PC-3 (cell line): ENCODE results near the gene ACADSB. TPM values are rescaled to one million over a fixed set of nuclear protein-coding genes. Genes with fewer than 3 reads are reported as not detected.

Source experiments
- ATAC-seq: fragments of 200-7000 bp; cut with Tn5 transposase; 2 replicates; pipeline ENCODE4 v1.9.1; 2020; ENCODE audit warnings: mild to moderate bottlenecking, moderate library complexity
- BruUV-seq: library from RNA; stranded (reverse); fragments of 400-500 nt; replicated peaks from 2 replicates; lab custom pipeline; 2021; lab: Mats Ljungman, UMichigan
- CTCF ChIA-PET: fragments of 300-600 bp; sonication (Branson Sonifier 250); formaldehyde crosslinking; loops from one replicate; lab custom pipeline; 2022; ENCODE audit warnings: antibody characterized with exemption; lab: Charles Lee
- POLR2A ChIA-PET: fragments of 300-600 bp; sonication (Branson Sonifier 250); formaldehyde crosslinking; loops from one replicate; lab custom pipeline; 2022; ENCODE audit warnings: antibody characterized with exemption; ENCODE audit not compliant: unreplicated experiment; lab: Charles Lee
- DNase-seq: peaks from one replicate; pipeline ENCODE4 v3.0.0-alpha.2; 2015
- H2AFZ ChIP-seq: fragments of 300-600 bp; sonication (generic); 2 replicates; pipeline ENCODE4 v1.6.0; 2016; ENCODE audit warnings: antibody characterized with exemption, low read length
- H3F3A ChIP-seq: fragments of 300-600 bp; sonication (generic); one replicate; pipeline ENCODE4 v1.6.0; 2017; ENCODE audit warnings: antibody characterized with exemption, low read length, control low read depth, mild to moderate bottlenecking; ENCODE audit not compliant: unreplicated experiment
- H3K27ac ChIP-seq: fragments of 300-600 bp; sonication (generic); 2 replicates; pipeline ENCODE4 v1.5.1; 2016; ENCODE audit warnings: mild to moderate bottlenecking, low read length
- H3K27me3 ChIP-seq: fragments of 300-600 bp; sonication (generic); 2 replicates; pipeline ENCODE4 v1.6.1; 2016; ENCODE audit warnings: low read length, mixed read lengths
- H3K36me3 ChIP-seq: fragments of 300-600 bp; sonication (generic); 2 replicates; pipeline ENCODE4 v1.6.1; 2016; ENCODE audit warnings: low read depth, mixed run types, low read length, mixed read lengths
- H3K4me1 ChIP-seq: fragments of 300-600 bp; sonication (generic); 2 replicates; pipeline ENCODE4 v1.5.1; 2016; ENCODE audit warnings: low read length; ENCODE audit not compliant: insufficient read depth
- H3K4me2 ChIP-seq: fragments of 300-600 bp; sonication (generic); 2 replicates; pipeline ENCODE4 v1.6.0; 2016; ENCODE audit warnings: low read length
- H3K4me3 ChIP-seq: fragments of 300-600 bp; sonication (generic); 2 replicates; pipeline ENCODE4 v1.5.1; 2016; ENCODE audit warnings: mild to moderate bottlenecking, low read length, mixed read lengths
- H3K79me2 ChIP-seq: fragments of 300-600 bp; sonication (generic); 2 replicates; pipeline ENCODE4 v1.6.1; 2017; ENCODE audit warnings: low read length, mixed read lengths
- H3K9ac ChIP-seq: fragments of 300-600 bp; sonication (generic); 2 replicates; pipeline ENCODE4 v1.6.0; 2016; ENCODE audit warnings: mild to moderate bottlenecking, low read length
- H3K9me2 ChIP-seq: fragments of 300-600 bp; sonication (generic); replicated peaks from 2 replicates; pipeline ENCODE4 v1.6.1; 2016; ENCODE audit warnings: mixed run types, low read length, mixed read lengths
- H3K9me3 ChIP-seq: fragments of 300-600 bp; sonication (generic); 2 replicates; pipeline ENCODE4 v1.6.1; 2016; ENCODE audit warnings: low read length, mixed read lengths
- H4K20me1 ChIP-seq: fragments of 300-600 bp; sonication (generic); 2 replicates; pipeline ENCODE4 v1.6.1; 2016; ENCODE audit warnings: low read length, mixed read lengths
- EZH2 ChIP-seq: fragments of 300-600 bp; sonication (generic); IDR thresholded peaks from one replicate; pipeline ENCODE4 v1.6.1; 2017; ENCODE audit warnings: antibody characterized with exemption, mild to moderate bottlenecking, low read length; ENCODE audit not compliant: unreplicated experiment
- EZH2phosphoT487 ChIP-seq: fragments of 300-600 bp; sonication (generic); IDR thresholded peaks from 2 replicates; pipeline ENCODE4 v1.6.1; 2018; ENCODE audit warnings: mild to moderate bottlenecking, antibody characterized with exemption, low read length, borderline replicate concordance
- intact Hi-C: fragments of 100-400 bp; cut with micrococcal nuclease; formaldehyde crosslinking; loops from 2 replicates; pipeline ENCODE4 v1.9.0; 2023
- total RNA-seq: library from RNA; depleted of rRNA; stranded (reverse); fragments of >200 nt; gene quantifications from 2 replicates; pipeline ENCODE4 v1.2.3, GENCODE V29; 2014
- TF ChIP-seq, protein P1 (sequence below): fragments of 300-600 bp; sonication (generic); conservative IDR thresholded peaks from 2 replicates; pipeline ENCODE4 v1.5.1; 2017; ENCODE audit warnings: antibody characterized with exemption, low read depth, mild to moderate bottlenecking, low read length

Gene ACADSB
- total RNA-seq, 1 experiment from 2014 or later: 3.2 TPM

DNA sequence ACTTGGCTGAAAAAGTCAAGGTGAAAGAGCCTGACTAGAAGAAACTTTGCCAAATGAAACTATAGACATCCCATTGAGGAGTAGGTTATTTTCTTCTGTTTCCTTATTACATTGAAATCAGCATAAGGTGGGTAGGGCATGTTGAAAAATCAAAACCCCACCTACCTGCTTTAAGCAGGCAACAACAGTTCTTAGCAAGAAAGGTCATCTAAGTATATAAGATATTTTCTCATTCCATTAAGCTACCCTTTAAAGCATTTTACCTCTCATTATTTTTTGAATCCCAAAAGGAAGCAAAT is 30.8 kb downstream of the ACADSB start:
- H3K9me3 ChIP-seq: no peaks in the 10 kb centered on the region
- H3K4me1 ChIP-seq: no peaks in the 10 kb centered on the region
- H3F3A ChIP-seq: no peaks in the 10 kb centered on the region
- H3K9me2 ChIP-seq: no peaks in the 10 kb centered on the region
- BruUV-seq: no TSS peak
- no peaks in the 10 kb centered on the region for H4K20me1 ChIP-seq
- no peaks in the 10 kb centered on the region for H3K36me3 ChIP-seq
- ChIA-PET POLR2A (no interaction called here), CTCF (no interaction called here)
- H3K4me3 ChIP-seq: no peak overlapping the region
- intact Hi-C loops: no loop called here
- TF ChIP-seq, protein P1, sequence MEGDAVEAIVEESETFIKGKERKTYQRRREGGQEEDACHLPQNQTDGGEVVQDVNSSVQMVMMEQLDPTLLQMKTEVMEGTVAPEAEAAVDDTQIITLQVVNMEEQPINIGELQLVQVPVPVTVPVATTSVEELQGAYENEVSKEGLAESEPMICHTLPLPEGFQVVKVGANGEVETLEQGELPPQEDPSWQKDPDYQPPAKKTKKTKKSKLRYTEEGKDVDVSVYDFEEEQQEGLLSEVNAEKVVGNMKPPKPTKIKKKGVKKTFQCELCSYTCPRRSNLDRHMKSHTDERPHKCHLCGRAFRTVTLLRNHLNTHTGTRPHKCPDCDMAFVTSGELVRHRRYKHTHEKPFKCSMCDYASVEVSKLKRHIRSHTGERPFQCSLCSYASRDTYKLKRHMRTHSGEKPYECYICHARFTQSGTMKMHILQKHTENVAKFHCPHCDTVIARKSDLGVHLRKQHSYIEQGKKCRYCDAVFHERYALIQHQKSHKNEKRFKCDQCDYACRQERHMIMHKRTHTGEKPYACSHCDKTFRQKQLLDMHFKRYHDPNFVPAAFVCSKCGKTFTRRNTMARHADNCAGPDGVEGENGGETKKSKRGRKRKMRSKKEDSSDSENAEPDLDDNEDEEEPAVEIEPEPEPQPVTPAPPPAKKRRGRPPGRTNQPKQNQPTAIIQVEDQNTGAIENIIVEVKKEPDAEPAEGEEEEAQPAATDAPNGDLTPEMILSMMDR: no peak
- TF ChIP-seq EZH2: no peak
- no peak for TF ChIP-seq EZH2phosphoT487
- H3K27ac ChIP-seq: no peak overlapping the region
- H3K79me2 ChIP-seq: no peaks in the 10 kb centered on the region
- H3K27me3 ChIP-seq: no peaks in the 10 kb centered on the region
- no peak overlapping the region for H3K4me2 ChIP-seq
- H2AFZ ChIP-seq: no peak overlapping the region
- DNase-seq (no peak), ATAC-seq (no peak)
- H3K9ac ChIP-seq: no peak overlapping the region

DNA sequence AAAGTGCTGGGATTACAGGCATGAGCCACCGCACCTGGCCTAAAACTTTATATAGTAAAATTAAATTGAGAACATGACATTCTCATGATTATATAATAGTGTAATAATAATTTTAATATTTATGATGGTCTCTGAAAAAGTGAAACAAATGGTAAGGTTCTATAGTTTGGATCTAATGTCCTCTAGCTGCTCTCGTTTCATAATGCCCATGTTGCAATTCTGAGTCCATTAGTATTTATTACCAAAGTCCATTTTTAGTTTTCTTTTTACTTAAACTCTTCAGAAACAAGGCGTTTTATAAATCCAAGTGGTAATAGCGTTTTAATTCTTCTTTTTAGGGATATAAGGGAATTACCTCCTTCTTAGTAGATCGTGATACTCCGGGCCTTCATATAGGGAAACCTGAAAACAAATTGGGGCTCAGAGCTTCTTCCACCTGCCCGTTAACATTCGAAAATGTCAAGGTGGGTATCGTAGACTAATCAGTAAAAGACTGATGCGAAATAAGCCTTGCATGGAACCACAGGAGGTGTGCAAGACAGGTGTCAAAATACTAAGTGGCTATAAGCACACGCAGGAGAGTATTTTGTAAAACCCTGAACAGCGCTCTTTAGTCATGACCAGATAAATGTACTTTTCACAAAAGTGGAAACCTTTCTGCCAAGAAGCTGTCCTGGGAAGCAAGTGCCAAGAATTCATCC is 34.1 kb downstream of the ACADSB start:
- no peaks in the 10 kb centered on the region for H3K4me1 ChIP-seq
- H3K27ac ChIP-seq: no peak overlapping the region
- ChIA-PET POLR2A (no interaction called here), CTCF (interaction anchor here (0.5 to 0.9 kb wide), 4 partner anchors 23 to 515 kb away, joined by 3 read pairs; no protein-coding TSS in a partner anchor)
- no peak overlapping the region for H3K4me3 ChIP-seq
- no peaks in the 10 kb centered on the region for H3K9me2 ChIP-seq
- no peaks in the 10 kb centered on the region for H3K36me3 ChIP-seq
- H3K79me2 ChIP-seq: no peaks in the 10 kb centered on the region
- no peaks in the 10 kb centered on the region for H4K20me1 ChIP-seq
- no peak overlapping the region for H3K9ac ChIP-seq
- TF ChIP-seq, protein P1: no peak
- TF ChIP-seq EZH2phosphoT487: no peak
- no peak for TF ChIP-seq EZH2
- intact Hi-C loops: loop anchor here (1.0 to 10.0 kb wide), 5 partner anchors 90 to 924 kb away; no protein-coding TSS in a partner anchor
- H3F3A ChIP-seq: no peaks in the 10 kb centered on the region
- H2AFZ ChIP-seq: no peak overlapping the region
- no peak overlapping the region for H3K4me2 ChIP-seq
- H3K9me3 ChIP-seq: no peaks in the 10 kb centered on the region
- DNase-seq (no peak), ATAC-seq (peak; percentile 15; the same call in 1 of the 2 replicates)
- BruUV-seq: no TSS peak
- H3K27me3 ChIP-seq: no peaks in the 10 kb centered on the region

- H3K9ac ChIP-seq: no peak overlapping the region
- no TSS peak for BruUV-seq
- ATAC-seq: peak; percentile 96
- H4K20me1 ChIP-seq: no peaks in the 10 kb centered on the region
- no peaks in the 10 kb centered on the region for H3K4me1 ChIP-seq
- H3K4me2 ChIP-seq: no peak overlapping the region
- no peak overlapping the region for H3K4me3 ChIP-seq
- no peaks in the 10 kb centered on the region for H3K9me3 ChIP-seq
- H3K36me3 ChIP-seq: no peaks in the 10 kb centered on the region
- DNase-seq: peak; percentile 76
- H3K79me2 ChIP-seq: no peaks in the 10 kb centered on the region
- H3K27me3 ChIP-seq: no peaks in the 10 kb centered on the region
- TF ChIP-seq, protein P1: peak; percentile 83
- no peak for TF ChIP-seq EZH2
- POLR2A ChIA-PET: no interaction called here
- H3F3A ChIP-seq: no peaks in the 10 kb centered on the region
- intact Hi-C loops: loop anchor here (1.0 to 10.0 kb wide), 5 partner anchors 89 to 924 kb away; no protein-coding TSS in a partner anchor
- H3K9me2 ChIP-seq: no peaks in the 10 kb centered on the region
- CTCF ChIA-PET: interaction anchor here (0.5 to 0.9 kb wide), 4 partner anchors 23 to 515 kb away, joined by 3 read pairs; no protein-coding TSS in a partner anchor
- H2AFZ ChIP-seq: no peak overlapping the region
- H3K27ac ChIP-seq: no peak overlapping the region
These were observed 34.7 kb downstream of the ACADSB start for GRCh38 chr10:123043409-123043925.
